H1 (cell line): ENCODE measurements around the gene LMNTD2. TPM values are rescaled to one million over a fixed set of nuclear protein-coding genes. Genes with fewer than 3 reads are reported as not detected.

ENCODE experiments used
- CTCF ChIA-PET: fragments of 300-600 bp; sonication (Branson Sonifier 250); formaldehyde crosslinking; loops from one replicate; lab custom pipeline; 2021; ENCODE audit not compliant: partially characterized antibody; lab: Charles Lee
- POLR2A ChIA-PET: fragments of 300-600 bp; sonication (Branson Sonifier 250); formaldehyde crosslinking; loops from one replicate; lab custom pipeline; 2021; ENCODE audit warnings: inconsistent platforms; ENCODE audit not compliant: partially characterized antibody; lab: Charles Lee
- DNase-seq, 2 experiments: peaks; one replicate each; pipeline versions ENCODE4 v3.0.0 to v3.0.0-alpha.2; 2010 to 2022; ENCODE audit warnings: low spot score in 2 of 2, low read depth in 1 of 2, mixed read lengths in 1 of 2
- FAIRE-seq: peaks from 2 replicates; lab custom pipeline; 2011; peaks lifted over from hg19 to GRCh38; lab: Jason Lieb, UNC
- H2AFZ ChIP-seq: 2 replicates; pipeline ENCODE4 v1.8.1; 2012; ENCODE audit warnings: low read length, inconsistent platforms
- H2AK5ac ChIP-seq: 2 replicates; pipeline ENCODE4 v1.6.1; 2013; ENCODE audit warnings: low read depth, low read length
- H2BK120ac ChIP-seq: replicated peaks from 2 replicates; pipeline ENCODE3; 2013; ENCODE audit warnings: low read depth, low read length, inconsistent platforms
- H2BK12ac ChIP-seq: 2 replicates; pipeline ENCODE4 v1.6.1; 2013; ENCODE audit warnings: low read depth, low read length
- H2BK15ac ChIP-seq: 2 replicates; pipeline ENCODE4 v1.6.1; 2013; ENCODE audit warnings: low read length
- H2BK20ac ChIP-seq: 2 replicates; pipeline ENCODE4 v1.6.1; 2013; ENCODE audit warnings: low read length
- H2BK5ac ChIP-seq: 2 replicates; pipeline ENCODE4 v1.6.1; 2013; ENCODE audit warnings: low read depth, low read length
- H3K14ac ChIP-seq: 2 replicates; pipeline ENCODE4 v1.6.1; 2013; ENCODE audit warnings: inconsistent platforms; ENCODE audit not compliant: insufficient read length
- H3K18ac ChIP-seq: 2 replicates; pipeline ENCODE4 v1.6.1; 2013; ENCODE audit warnings: low read length; ENCODE audit errors: extremely low read depth
- H3K23ac ChIP-seq: 2 replicates; pipeline ENCODE4 v1.6.1; 2013; ENCODE audit warnings: inconsistent platforms; ENCODE audit not compliant: insufficient read length
- H3K23me2 ChIP-seq: 2 replicates; pipeline ENCODE4 v1.6.1; 2013; ENCODE audit warnings: low read depth, low read length
- H3K27ac ChIP-seq: 2 replicates; pipeline ENCODE4 v1.6.1; 2011; ENCODE audit warnings: low read depth, low read length, inconsistent platforms
- H3K27me3 ChIP-seq, 4 experiments: replicated peaks in 1 of 4; 1 replicate in 1 of 4; 2 replicates in 3 of 4; pipeline versions ENCODE4 v1.6.1 to v1.8.1; 2011 to 2013; ENCODE audit warnings: low read length in 3 of 4, mild to moderate bottlenecking in 3 of 4, inconsistent platforms in 2 of 4, mixed read lengths in 2 of 4, moderate library complexity in 1 of 4; ENCODE audit not compliant: control insufficient read depth in 3 of 4, insufficient read depth in 3 of 4; ENCODE audit errors: extremely low read depth in 1 of 4
- H3K36me3 ChIP-seq, 4 experiments: 2 replicates each; pipeline versions ENCODE4 v1.6.1 to v1.8.1; 2011 to 2013; ENCODE audit warnings: mild to moderate bottlenecking in 4 of 4, low read length in 3 of 4, moderate library complexity in 2 of 4, control low read depth in 1 of 4, inconsistent platforms in 1 of 4; ENCODE audit not compliant: insufficient read depth in 4 of 4, control insufficient read depth in 2 of 4
- H3K4ac ChIP-seq: replicated peaks from 2 replicates; pipeline ENCODE3; 2013; ENCODE audit warnings: low read length, low read depth, mixed read lengths, inconsistent platforms; ENCODE audit not compliant: insufficient read length
- H3K4me1 ChIP-seq, 4 experiments: replicated peaks in 1 of 4; 1 replicate in 1 of 4; 2 replicates in 3 of 4; pipeline versions ENCODE4 v1.6.1 to v1.8.1; 2011 to 2013; ENCODE audit warnings: low read length in 3 of 4, inconsistent platforms in 2 of 4, mixed read lengths in 1 of 4; ENCODE audit not compliant: insufficient read depth in 4 of 4, control insufficient read depth in 3 of 4
- H3K4me2 ChIP-seq, 2 experiments: 2 replicates each; pipeline versions ENCODE4 v1.6.1 to v1.8.1; 2011 to 2013; ENCODE audit warnings: low read depth in 2 of 2, low read length in 2 of 2, control low read depth in 1 of 2, inconsistent platforms in 1 of 2, mild to moderate bottlenecking in 1 of 2; ENCODE audit not compliant: insufficient read depth in 1 of 2
- H3K4me3 ChIP-seq, 4 experiments: fragments of 200-600, 300-600 bp in 1 of 4; sonication (generic), shearing (Covaris generic), sonication (Bioruptor Twin) in 1 of 4; 2 replicates each; pipeline versions ENCODE4 v1.5.1 to v1.8.1; 2011 to 2016; ENCODE audit warnings: low read length in 4 of 4, low read depth in 3 of 4, control low read depth in 2 of 4, inconsistent platforms in 2 of 4, mild to moderate bottlenecking in 2 of 4, mixed read lengths in 1 of 4, moderate library complexity in 1 of 4; ENCODE audit not compliant: insufficient read depth in 2 of 4; ENCODE audit errors: extremely low read depth in 1 of 4
- H3K56ac ChIP-seq: replicated peaks from 2 replicates; pipeline ENCODE3; 2013; ENCODE audit warnings: low read depth, mild to moderate bottlenecking, mixed read lengths, low read length, inconsistent platforms; ENCODE audit not compliant: insufficient read length
- H3K79me1 ChIP-seq: 2 replicates; pipeline ENCODE4 v1.6.1; 2013; ENCODE audit warnings: low read depth, low read length, control low read depth
- H3K79me2 ChIP-seq, 2 experiments: 2 replicates each; pipeline versions ENCODE4 v1.6.1 to v1.8.1; 2012 to 2013; ENCODE audit warnings: low read length in 2 of 2, mild to moderate bottlenecking in 2 of 2, inconsistent platforms in 1 of 2; ENCODE audit not compliant: insufficient read depth in 2 of 2, control insufficient read depth in 1 of 2
- H3K9ac ChIP-seq, 4 experiments: replicated peaks in 1 of 4; 1 replicate in 1 of 4; 2 replicates in 3 of 4; pipeline versions ENCODE4 v1.6.1 to v1.8.1; 2011 to 2013; ENCODE audit warnings: low read depth in 3 of 4, low read length in 3 of 4, control low read depth in 2 of 4, mild to moderate bottlenecking in 2 of 4, moderate library complexity in 2 of 4, inconsistent platforms in 1 of 4; ENCODE audit errors: extremely low read depth in 1 of 4
- H3K9me3 ChIP-seq, 2 experiments: 2 replicates each; pipeline versions ENCODE4 v1.6.1 to v1.8.1; 2012 to 2013; ENCODE audit warnings: mild to moderate bottlenecking in 2 of 2, moderate library complexity in 2 of 2, control low read depth in 1 of 2, inconsistent platforms in 1 of 2, low read depth in 1 of 2, low read length in 1 of 2, mixed read lengths in 1 of 2; ENCODE audit not compliant: insufficient read depth in 2 of 2
- H4K20me1 ChIP-seq, 2 experiments: replicated peaks in 1 of 2; 2 replicates each; pipeline versions ENCODE3 to v1.8.1; 2011 to 2013; ENCODE audit warnings: inconsistent platforms in 2 of 2, low read length in 2 of 2, mild to moderate bottlenecking in 1 of 2; ENCODE audit not compliant: insufficient read depth in 2 of 2, control insufficient read depth in 1 of 2
- H4K5ac ChIP-seq: 2 replicates; pipeline ENCODE4 v1.6.1; 2013; ENCODE audit warnings: low read length, low read depth, mixed read lengths, inconsistent platforms; ENCODE audit not compliant: insufficient read length
- H4K8ac ChIP-seq: 2 replicates; pipeline ENCODE4 v1.8.0; 2013; ENCODE audit warnings: mild to moderate bottlenecking, moderate library complexity, low read length, inconsistent platforms; ENCODE audit not compliant: insufficient read depth; ENCODE audit errors: extremely low read depth
- H4K91ac ChIP-seq: replicated peaks from 2 replicates; pipeline ENCODE3; 2013; ENCODE audit warnings: low read length, mixed read lengths, inconsistent platforms; ENCODE audit not compliant: insufficient read length
- CBX8 ChIP-seq: fragments of 300-800, 300-1000 bp; sonication (generic); IDR thresholded peaks from 2 replicates; pipeline ENCODE4 v1.7.1; 2016; ENCODE audit warnings: low read depth, low read length, borderline replicate concordance
- EGR1 ChIP-seq: IDR thresholded peaks from 2 replicates; pipeline ENCODE4 v1.6.1; 2011; ENCODE audit warnings: low read depth, low read length, borderline replicate concordance
- EP300 ChIP-seq, 2 experiments: IDR thresholded peaks; 1 replicate in 1 of 2; 2 replicates in 1 of 2; pipeline ENCODE4 v1.6.1; 2011 to 2012; ENCODE audit warnings: low read depth in 2 of 2, low read length in 2 of 2, mild to moderate bottlenecking in 2 of 2, borderline replicate concordance in 1 of 2, inconsistent platforms in 1 of 2, moderate library complexity in 1 of 2
- FOSL1 ChIP-seq: IDR thresholded peaks from 2 replicates; pipeline ENCODE4 v1.6.1; 2011; ENCODE audit warnings: mild to moderate bottlenecking, low read depth, low read length, moderate library complexity; ENCODE audit not compliant: insufficient read depth
- HDAC6 ChIP-seq: IDR thresholded peaks from one replicate; pipeline ENCODE4 v1.7.1; 2012; ENCODE audit warnings: low read depth, mild to moderate bottlenecking, inconsistent platforms, low read length, moderate library complexity
- KDM5A ChIP-seq: fragments of 200-600 bp; IDR thresholded peaks from 2 replicates; pipeline ENCODE4 v1.7.1; 2012; ENCODE audit warnings: mild to moderate bottlenecking, low read length, inconsistent platforms, mixed read lengths
- MAX ChIP-seq: IDR thresholded peaks from 2 replicates; pipeline ENCODE4 v1.6.1; 2012; ENCODE audit warnings: inconsistent platforms
- RBBP5 ChIP-seq: IDR thresholded peaks from 2 replicates; pipeline ENCODE4 v1.7.1; 2012; ENCODE audit warnings: low read depth, mild to moderate bottlenecking, inconsistent platforms, low read length, moderate library complexity, borderline replicate concordance
- SP2 ChIP-seq: IDR thresholded peaks from 2 replicates; pipeline ENCODE4 v1.6.1; 2012; ENCODE audit warnings: mild to moderate bottlenecking, low read length, inconsistent platforms
- USF2 ChIP-seq: IDR thresholded peaks from 2 replicates; pipeline ENCODE4 v1.6.1; 2011; ENCODE audit warnings: low read length, improper control_type of control experiment
- WGBS, 2 experiments: shearing (Covaris generic) in 1 of 2; methylation state at CpG; one replicate each; pipeline versions ENCODE4 v1.1.6 to v1.1.7; 2013 to 2015; ENCODE audit warnings: low lambda C conversion rate in 2 of 2, mixed read lengths in 2 of 2, inconsistent platforms in 1 of 2, low coverage in 1 of 2, missing lambda C conversion rate in 1 of 2; ENCODE audit not compliant: insufficient replicate concordance in 2 of 2, insufficient coverage in 1 of 2, insufficient read length in 1 of 2; ENCODE audit errors: extremely low coverage in 1 of 2, missing lambda C conversion rate in 1 of 2; 5-methylcytosine and 5-hydroxymethylcytosine counted together
- polyA plus RNA-seq, 7 experiments: library from polyadenylated mRNA; depleted of rRNA in 3 of 7; stranded (reverse) in 5 of 7; unstranded in 2 of 7; fragments of >200 nt in 5 of 7; fragments of 200-250 nt in 2 of 7; gene quantifications; 1 replicate in 5 of 7; 2 replicates in 1 of 7; 4 replicates in 1 of 7; pipeline versions ENCODE4 v1.2.1 to v1.2.3, GENCODE V29; 2011 to 2013; ENCODE audit warnings: missing spikeins in 2 of 7, mixed read lengths in 2 of 7
- total RNA-seq: library from RNA; stranded (reverse); fragmentation: NEBNext Ultra II Directional; extraction: Animal tissue kit (Norgen Biotek cat#: 25700); gene quantifications from 2 replicates; pipeline ENCODE4 v1.2.1, GENCODE V29; 2021

Gene LMNTD2
- total and polyA plus RNA-seq, 2 of the 8 experiments (the other 6 are each of a cell fraction or from before 2014, with no cell fraction given): 1.6 to 3.1 TPM

- FAIRE-seq (no peak), DNase-seq (no peak)
- Histone ChIP-seq H2BK20ac (no peak overlapping the region), H3K27ac (no peak overlapping the region), H3K4ac (no peak overlapping the region), H2BK12ac (no peak overlapping the region), H3K79me1 (no peaks in the 10 kb centered on the region; the same call in 1 of the 2 replicates), H3K4me2 (no peak overlapping the region), H3K79me2 (no peaks in the 10 kb centered on the region), H3K27me3 (no peaks in the 10 kb centered on the region), H2AK5ac (no peak overlapping the region), H3K9me3 (peaks cover 4 to 12% of the 10 kb centered on the region in 2 experiments; a peak in 1 of 4 replicates), H4K91ac (no peak overlapping the region), H3K14ac (no peak overlapping the region), H3K4me3 (no peak overlapping the region), H3K23me2 (no peaks in the 10 kb centered on the region), H2BK15ac (no peak overlapping the region), H4K8ac (no peak overlapping the region), H2BK5ac (no peak overlapping the region), H2AFZ (no peak overlapping the region), H3K18ac (no peak overlapping the region), H4K20me1 (peaks cover 0 to 4% of the 10 kb centered on the region in 2 experiments), H2BK120ac (no peak overlapping the region), H3K9ac (no peak overlapping the region), H3K4me1 (no peaks in the 10 kb centered on the region), H3K23ac (no peak overlapping the region), H3K56ac (no peak overlapping the region), H4K5ac (no peak overlapping the region), H3K36me3 (no peaks in the 10 kb centered on the region; a peak in 1 of 8 replicates)
- ChIA-PET CTCF (interaction anchor here (0.8 to 1.3 kb wide), 4 partner anchors 8 to 150 kb away, joined by 3 to 5 read pairs (median 4); partner anchors contain the start of gene PTDSS2), POLR2A (interaction anchor here (0.6 to 1.4 kb wide), 2 partner anchors 23 to 76 kb away, joined by 3 read pairs; no protein-coding TSS in a partner anchor)
- 92% methylated on average over 28 of the region's 29 CpGs; no CpG with 5 or more reads in 1 of the 2 experiments for WGBS, 2 experiments
- no peak for TF ChIP-seq CBX8
- TF ChIP-seq MAX: no peak
- no peak for TF ChIP-seq KDM5A
- TF ChIP-seq FOSL1: no peak
- no peak for TF ChIP-seq HDAC6
- TF ChIP-seq EP300 (IDR thresholded peaks at IDR 0.05; ENCODE audit: borderline replicate concordance in 1 of 2, low read depth in 2 of 2, low read length in 2 of 2): no peak
- no peak for TF ChIP-seq EGR1
- no peak for TF ChIP-seq SP2
- TF ChIP-seq RBBP5: no peak
- TF ChIP-seq USF2: no peak
Measured at GRCh38 chr11:512761-513595, 47.6 kb downstream of the LMNTD2 start.
